Measurements from ENCODE around the gene VAMP4. TPM values are rescaled to one million over a fixed set of nuclear protein-coding genes. Genes with fewer than 3 reads are reported as not detected.

The VAMP4 gene
- total and polyA plus RNA-seq, 2 experiments from 2014 or later = 7.3 to 7.4 TPM

DNA sequence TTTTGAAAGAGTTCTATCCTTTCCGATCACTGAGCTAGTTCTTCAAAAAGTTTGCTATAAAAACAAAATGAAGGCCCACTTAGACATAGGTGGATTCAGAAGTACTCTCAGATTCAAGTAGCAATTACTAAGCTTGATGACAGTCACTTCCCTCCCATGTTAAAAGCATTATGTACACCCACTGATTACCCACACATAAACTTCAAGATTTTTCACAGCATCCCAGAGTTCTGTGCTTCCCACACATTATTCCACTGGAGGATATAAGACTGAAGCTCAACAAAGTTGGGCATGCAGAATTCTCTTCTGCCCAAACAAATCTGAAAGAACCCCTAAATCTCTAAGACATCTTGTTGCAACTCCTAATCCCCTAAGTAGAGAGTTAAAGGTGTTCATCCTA, 29.5 kb downstream of the VAMP4 start:
- H3K9me2 ChIP-seq (ENCODE audit: insufficient read depth) = no peaks in the 10 kb centered on the region
- no peaks in the 10 kb centered on the region for H3K79me2 ChIP-seq (replicated peaks; ENCODE audit: insufficient read depth)
- H3K4me3 ChIP-seq = no peak overlapping the region
- H3K27ac ChIP-seq (ENCODE audit: low read depth) = no peak overlapping the region
- Mint-ChIP-seq H3K4me3 (no peak overlapping the region), H3K36me3 (ENCODE audit: low read depth) (no peaks in the 10 kb centered on the region), H3K27ac (no peak overlapping the region), H3K27me3 (ENCODE audit: insufficient read depth, low read depth, poor library complexity) (no peaks in the 10 kb centered on the region), H3K9me3 (no peaks in the 10 kb centered on the region), H3K4me1 (no peaks in the 10 kb centered on the region)
- no peaks in the 10 kb centered on the region for H4K20me1 ChIP-seq (replicated peaks; ENCODE audit: insufficient read depth)
- H3K4me2 ChIP-seq = no peak overlapping the region
- no peaks in the 10 kb centered on the region for H3K27me3 ChIP-seq (ENCODE audit: insufficient read depth)
- ATAC-seq (no peak), DNase-seq (ENCODE audit: low spot score) (no peak)
- H3K4me1 ChIP-seq (ENCODE audit: insufficient read depth) = no peaks in the 10 kb centered on the region
- no peak overlapping the region for H2AFZ ChIP-seq
- TF ChIP-seq JUNB (IDR thresholded peaks at IDR 0.05; ENCODE audit: unreplicated experiment) (no peak), POLR2AphosphoS5 (IDR thresholded peaks at IDR 0.05; ENCODE audit: low read depth) (no peak), EZH2phosphoT487 (IDR thresholded peaks at IDR 0.05; ENCODE audit: unreplicated experiment) (no peak)
- TF ChIP-seq, protein P1, sequence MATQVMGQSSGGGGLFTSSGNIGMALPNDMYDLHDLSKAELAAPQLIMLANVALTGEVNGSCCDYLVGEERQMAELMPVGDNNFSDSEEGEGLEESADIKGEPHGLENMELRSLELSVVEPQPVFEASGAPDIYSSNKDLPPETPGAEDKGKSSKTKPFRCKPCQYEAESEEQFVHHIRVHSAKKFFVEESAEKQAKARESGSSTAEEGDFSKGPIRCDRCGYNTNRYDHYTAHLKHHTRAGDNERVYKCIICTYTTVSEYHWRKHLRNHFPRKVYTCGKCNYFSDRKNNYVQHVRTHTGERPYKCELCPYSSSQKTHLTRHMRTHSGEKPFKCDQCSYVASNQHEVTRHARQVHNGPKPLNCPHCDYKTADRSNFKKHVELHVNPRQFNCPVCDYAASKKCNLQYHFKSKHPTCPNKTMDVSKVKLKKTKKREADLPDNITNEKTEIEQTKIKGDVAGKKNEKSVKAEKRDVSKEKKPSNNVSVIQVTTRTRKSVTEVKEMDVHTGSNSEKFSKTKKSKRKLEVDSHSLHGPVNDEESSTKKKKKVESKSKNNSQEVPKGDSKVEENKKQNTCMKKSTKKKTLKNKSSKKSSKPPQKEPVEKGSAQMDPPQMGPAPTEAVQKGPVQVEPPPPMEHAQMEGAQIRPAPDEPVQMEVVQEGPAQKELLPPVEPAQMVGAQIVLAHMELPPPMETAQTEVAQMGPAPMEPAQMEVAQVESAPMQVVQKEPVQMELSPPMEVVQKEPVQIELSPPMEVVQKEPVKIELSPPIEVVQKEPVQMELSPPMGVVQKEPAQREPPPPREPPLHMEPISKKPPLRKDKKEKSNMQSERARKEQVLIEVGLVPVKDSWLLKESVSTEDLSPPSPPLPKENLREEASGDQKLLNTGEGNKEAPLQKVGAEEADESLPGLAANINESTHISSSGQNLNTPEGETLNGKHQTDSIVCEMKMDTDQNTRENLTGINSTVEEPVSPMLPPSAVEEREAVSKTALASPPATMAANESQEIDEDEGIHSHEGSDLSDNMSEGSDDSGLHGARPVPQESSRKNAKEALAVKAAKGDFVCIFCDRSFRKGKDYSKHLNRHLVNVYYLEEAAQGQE (IDR thresholded peaks at IDR 0.05; ENCODE audit: unreplicated experiment) = no peak
- no peaks in the 10 kb centered on the region for H3F3A ChIP-seq (replicated peaks; ENCODE audit: low read depth)
- H3K36me3 ChIP-seq (ENCODE audit: insufficient read depth) = no peaks in the 10 kb centered on the region

DNA sequence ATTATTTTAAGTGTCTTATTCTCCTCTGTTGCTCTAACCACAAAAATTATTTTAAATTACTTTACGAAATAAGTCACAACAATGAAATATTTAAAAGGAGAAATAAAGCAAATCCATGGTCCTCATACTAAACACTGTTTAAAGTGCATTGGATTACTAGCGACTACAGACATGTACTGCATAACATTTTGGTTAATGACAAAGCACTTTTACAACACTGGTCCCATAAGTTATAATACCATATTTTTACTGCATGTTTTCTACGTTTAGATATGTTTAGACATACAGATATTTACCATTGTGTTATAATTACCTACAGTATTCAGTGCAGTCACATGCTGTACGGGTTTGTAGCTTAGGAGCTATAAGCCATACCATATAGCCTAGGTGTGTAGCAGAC, 30.2 kb downstream of the VAMP4 start:
- H3K79me2 ChIP-seq (replicated peaks; ENCODE audit: insufficient read depth) = no peaks in the 10 kb centered on the region
- no peak for TF ChIP-seq JUNB (IDR thresholded peaks at IDR 0.05; ENCODE audit: unreplicated experiment)
- no peak for TF ChIP-seq NANOG (IDR thresholded peaks at IDR 0.05; ENCODE audit: borderline replicate concordance)
- no peak for TF ChIP-seq ZNF114 (CRISPR knock-in tag; IDR thresholded peaks at IDR 0.05)
- TF ChIP-seq, protein P1 (IDR thresholded peaks at IDR 0.05; ENCODE audit: unreplicated experiment) = no peak
- TF ChIP-seq STAT1 (IDR thresholded peaks at IDR 0.05; ENCODE audit: unreplicated experiment) = no peak
- no peak for TF ChIP-seq ZNF462 (CRISPR knock-in tag; IDR thresholded peaks at IDR 0.05)

More for the DNA sequence above, 30.2 kb downstream of the VAMP4 start:
- Histone ChIP-seq H2AFZ (no peak overlapping the region), H3K4me1 (ENCODE audit: insufficient read depth) (no peaks in the 10 kb centered on the region), H3K4me2 (no peak overlapping the region), H4K20me1 (replicated peaks; ENCODE audit: insufficient read depth) (no peaks in the 10 kb centered on the region), H3K27me3 (ENCODE audit: insufficient read depth) (no peaks in the 10 kb centered on the region), H3K9me2 (ENCODE audit: insufficient read depth) (no peaks in the 10 kb centered on the region), H3F3A (replicated peaks; ENCODE audit: low read depth) (no peaks in the 10 kb centered on the region), H3K27ac (ENCODE audit: low read depth) (no peak overlapping the region), H3K36me3 (ENCODE audit: insufficient read depth) (no peaks in the 10 kb centered on the region), H3K4me3 (no peak overlapping the region)
- Mint-ChIP-seq H3K27me3 (ENCODE audit: insufficient read depth, low read depth, poor library complexity) (no peaks in the 10 kb centered on the region), H3K36me3 (ENCODE audit: low read depth) (no peaks in the 10 kb centered on the region), H3K27ac (no peak overlapping the region), H3K9me3 (no peaks in the 10 kb centered on the region), H3K4me3 (no peak overlapping the region), H3K4me1 (no peaks in the 10 kb centered on the region)
- no peak for DNase-seq (ENCODE audit: low spot score)
- ATAC-seq = no peak

Data from GM23338 (cell line).